ENCODE measurements around the gene LRRC58. TPM values are rescaled to one million over a fixed set of nuclear protein-coding genes. Genes with fewer than 3 reads are reported as not detected.

Gene LRRC58
- total RNA-seq, 2 experiments from 2014 or later, result 24.1 to 30.2 TPM

- no peaks in the 10 kb centered on the region for H3K9me2 ChIP-seq (ENCODE audit: insufficient read depth, low read length)
Measured at GRCh38 chr3:120394347-120394746, 45.2 kb upstream of the LRRC58 start.

GRCh38 chr3:120393761-120394160 is 44.6 kb upstream of the LRRC58 start:
- no TSS peak for BruUV-seq (replicated peaks)
- Histone ChIP-seq H3K27ac (ENCODE audit: low read depth, low read length, poor library complexity, severe bottlenecking) (no peak overlapping the region), H3K4me3 (ENCODE audit: low read depth, low read length, poor library complexity, severe bottlenecking) (no peak overlapping the region), H4K20me1 (ENCODE audit: insufficient read depth, low read length) (no peaks in the 10 kb centered on the region), H3K9me3 (ENCODE audit: low read length) (no peaks in the 10 kb centered on the region), H3K36me3 (ENCODE audit: insufficient read depth, low read length) (no peaks in the 10 kb centered on the region), H3K4me2 (ENCODE audit: low read length) (no peak overlapping the region), H2AFZ (ENCODE audit: low read length) (no peak overlapping the region), H3K9me2 (ENCODE audit: insufficient read depth, low read length) (no peaks in the 10 kb centered on the region), H3K4me1 (ENCODE audit: insufficient read depth, low read length, poor library complexity, severe bottlenecking) (no peaks in the 10 kb centered on the region), H3K79me2 (ENCODE audit: insufficient read depth, low read depth, low read length) (no peaks in the 10 kb centered on the region)
- no peak for TF ChIP-seq CTCF (conservative IDR thresholded peaks at IDR 0.05; ENCODE audit: low read length)
- intact Hi-C loops (cut with micrococcal nuclease; ENCODE audit: unreplicated experiment), result no loop called here
- DNase-seq (ENCODE audit: low spot score), result no peak
- CTCF ChIA-PET (ENCODE audit: unreplicated experiment), result interaction anchor here (1.2 kb wide), 1 partner anchor 24 kb away, joined by 3 read pairs; no protein-coding TSS in a partner anchor
- POLR2A ChIA-PET, result no interaction called here

More at GRCh38 chr3:120394347-120394746, 45.2 kb upstream of the LRRC58 start:
- no TSS peak for BruUV-seq (replicated peaks)
- intact Hi-C loops (cut with micrococcal nuclease; ENCODE audit: unreplicated experiment), result no loop called here
- ChIA-PET CTCF (ENCODE audit: unreplicated experiment) (no interaction called here), POLR2A (interaction anchor here (0.7 kb wide), 1 partner anchor 68 kb away, joined by 3 read pairs; no protein-coding TSS in a partner anchor)
- TF ChIP-seq CTCF (conservative IDR thresholded peaks at IDR 0.05; ENCODE audit: low read length), result no peak
- TF ChIP-seq EZH2phosphoT487 (IDR thresholded peaks at IDR 0.05; ENCODE audit: borderline replicate concordance, low read depth, low read length), result no peak
- Histone ChIP-seq H3K36me3 (ENCODE audit: insufficient read depth, low read length) (no peaks in the 10 kb centered on the region), H3K4me1 (ENCODE audit: insufficient read depth, low read length, poor library complexity, severe bottlenecking) (peaks cover 5% of the 10 kb centered on the region), H3K27ac (ENCODE audit: low read depth, low read length, poor library complexity, severe bottlenecking) (no peak overlapping the region), H3K4me2 (ENCODE audit: low read length) (no peak overlapping the region), H2AFZ (ENCODE audit: low read length) (no peak overlapping the region), H3K4me3 (ENCODE audit: low read depth, low read length, poor library complexity, severe bottlenecking) (no peak overlapping the region), H4K20me1 (ENCODE audit: insufficient read depth, low read length) (no peaks in the 10 kb centered on the region), H3K79me2 (ENCODE audit: insufficient read depth, low read depth, low read length) (no peaks in the 10 kb centered on the region), H3K9me3 (ENCODE audit: low read length) (no peaks in the 10 kb centered on the region)
- DNase-seq (ENCODE audit: low spot score), result no peak

GRCh38 chr3:120393243-120393642 is 44.1 kb upstream of the LRRC58 start:
- Histone ChIP-seq H3K27ac (ENCODE audit: low read depth, low read length, poor library complexity, severe bottlenecking) (no peak overlapping the region), H3K79me2 (ENCODE audit: insufficient read depth, low read depth, low read length) (no peaks in the 10 kb centered on the region), H3K4me2 (ENCODE audit: low read length) (no peak overlapping the region), H3K4me3 (ENCODE audit: low read depth, low read length, poor library complexity, severe bottlenecking) (no peak overlapping the region), H3K9me2 (ENCODE audit: insufficient read depth, low read length) (no peaks in the 10 kb centered on the region), H3K4me1 (ENCODE audit: insufficient read depth, low read length, poor library complexity, severe bottlenecking) (no peaks in the 10 kb centered on the region), H3K9me3 (ENCODE audit: low read length) (no peaks in the 10 kb centered on the region), H3K36me3 (ENCODE audit: insufficient read depth, low read length) (no peaks in the 10 kb centered on the region), H2AFZ (ENCODE audit: low read length) (no peak overlapping the region), H4K20me1 (ENCODE audit: insufficient read depth, low read length) (no peaks in the 10 kb centered on the region)
- POLR2A ChIA-PET, result interaction anchor here (0.6 kb wide), 2 partner anchors 157 to 370 kb away, joined by 3 read pairs; no protein-coding TSS in a partner anchor
- intact Hi-C loops (cut with micrococcal nuclease; ENCODE audit: unreplicated experiment), result no loop called here
- BruUV-seq (replicated peaks), result no TSS peak
- CTCF ChIA-PET (ENCODE audit: unreplicated experiment), result interaction anchor here (1.2 kb wide), 1 partner anchor 25 kb away, joined by 3 read pairs; no protein-coding TSS in a partner anchor
- no peak for DNase-seq (ENCODE audit: low spot score)
- TF ChIP-seq EZH2phosphoT487 (IDR thresholded peaks at IDR 0.05; ENCODE audit: borderline replicate concordance, low read depth, low read length), result no peak
- TF ChIP-seq CTCF (conservative IDR thresholded peaks at IDR 0.05; ENCODE audit: low read length), result no peak
